ENCODE measurements around the gene LGALS7. TPM values are rescaled to one million over a fixed set of nuclear protein-coding genes. Genes with fewer than 3 reads are reported as not detected.

LGALS7 gene
- total and polyA plus RNA-seq, 2 of the 8 experiments (the other 6 are each of a cell fraction or from before 2014, with no cell fraction given), result 0.32 TPM; not detected in 1

DNA sequence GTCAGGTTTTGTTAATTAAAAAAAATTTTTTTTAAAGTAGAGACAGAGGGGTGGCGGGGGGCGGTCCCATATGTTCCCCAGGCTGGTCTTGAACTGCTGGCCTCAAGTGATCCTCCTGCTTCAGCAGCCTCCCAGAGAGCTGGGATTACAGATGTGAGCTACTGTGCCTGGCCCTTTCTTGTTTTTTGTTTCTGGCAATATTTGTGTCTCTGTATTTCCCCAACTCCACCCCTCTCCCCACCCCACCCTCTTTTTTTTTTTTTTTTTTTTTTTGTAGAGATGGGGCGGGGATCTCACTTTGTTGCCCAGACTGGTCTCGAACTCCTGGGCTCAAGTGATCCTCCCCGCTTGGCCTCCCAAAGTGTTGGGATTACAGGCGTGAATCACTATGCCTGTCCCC lies 28.4 kb downstream of the LGALS7 start:
- no peaks in the 10 kb centered on the region for H3K23me2 ChIP-seq (ENCODE audit: low read depth, low read length)
- DNase-seq (ENCODE audit: low read depth in 1 of 2, low spot score in 2 of 2), result no peak
- H2AK5ac ChIP-seq (ENCODE audit: low read depth, low read length), result no peak overlapping the region
- no peak overlapping the region for H2BK5ac ChIP-seq (ENCODE audit: low read depth, low read length)
- 91% methylated on average over 2 of the region's 6 CpGs; no CpG with 5 or more reads in 1 of the 2 experiments for WGBS, 2 experiments (ENCODE audit: extremely low coverage in 1 of 2, insufficient coverage in 1 of 2, insufficient read length in 1 of 2, insufficient replicate concordance in 2 of 2, low coverage in 1 of 2, low lambda C conversion rate in 2 of 2, missing lambda C conversion rate in 1 of 2)
- H3K9me3 ChIP-seq (ENCODE audit: insufficient read depth in 2 of 2, low read depth in 1 of 2, low read length in 1 of 2), result no peaks in the 10 kb centered on the region
- no peak overlapping the region for H3K4me2 ChIP-seq (ENCODE audit: insufficient read depth in 1 of 2, low read depth in 2 of 2, low read length in 2 of 2)
- ChIA-PET CTCF (ENCODE audit: partially characterized antibody) (interaction anchor here (0.8 to 1.6 kb wide), 2 partner anchors 25 to 125 kb away, joined by 3 to 4 read pairs; no protein-coding TSS in a partner anchor), POLR2A (ENCODE audit: partially characterized antibody) (interaction anchor here (0.9 to 1.6 kb wide), 6 partner anchors 63 to 107 kb away, joined by 3 to 5 read pairs (median 4); partner anchors contain the start of gene HNRNPL)
- H4K20me1 ChIP-seq (replicated peaks in 1 of 2; ENCODE audit: control insufficient read depth in 1 of 2, insufficient read depth in 2 of 2, low read length in 2 of 2), result no peaks in the 10 kb centered on the region
- H3K14ac ChIP-seq (ENCODE audit: insufficient read length), result no peak overlapping the region
- no peaks in the 10 kb centered on the region for H3K36me3 ChIP-seq (ENCODE audit: control insufficient read depth in 2 of 4, insufficient read depth in 4 of 4, low read length in 3 of 4)
- no peak overlapping the region for H3K56ac ChIP-seq (replicated peaks; ENCODE audit: insufficient read length, low read depth, low read length)
- H3K27me3 ChIP-seq (replicated peaks in 1 of 4; ENCODE audit: control insufficient read depth in 3 of 4, extremely low read depth in 1 of 4, insufficient read depth in 3 of 4, low read length in 3 of 4), result 0 out of 7 replicates have a peak, but pooled peaks cover 0 to 4% (median 0%) of the 10 kb centered on the region in 4 experiments
- no peak for FAIRE-seq
- H3K4me1 ChIP-seq (replicated peaks in 1 of 4; ENCODE audit: control insufficient read depth in 3 of 4, insufficient read depth in 4 of 4, low read length in 3 of 4), result no peaks in the 10 kb centered on the region; a peak in 1 of 7 replicates
- H3K79me2 ChIP-seq (ENCODE audit: control insufficient read depth in 1 of 2, insufficient read depth in 2 of 2, low read length in 2 of 2), result no peaks in the 10 kb centered on the region
- no peak overlapping the region for H3K9ac ChIP-seq (replicated peaks in 1 of 4; ENCODE audit: extremely low read depth in 1 of 4, low read depth in 3 of 4, low read length in 3 of 4)
- H3K27ac ChIP-seq (ENCODE audit: low read depth, low read length), result no peak overlapping the region
- H2BK12ac ChIP-seq (ENCODE audit: low read depth, low read length), result no peak overlapping the region
- no peak overlapping the region for H3K4ac ChIP-seq (replicated peaks; ENCODE audit: insufficient read length, low read depth, low read length)
- no peak overlapping the region for H2AFZ ChIP-seq (ENCODE audit: low read length)
- H2BK15ac ChIP-seq (ENCODE audit: low read length), result no peak overlapping the region
- no peak overlapping the region for H2BK20ac ChIP-seq (ENCODE audit: low read length)
- no peak overlapping the region for H4K5ac ChIP-seq (ENCODE audit: insufficient read length, low read depth, low read length)
- H3K18ac ChIP-seq (ENCODE audit: extremely low read depth, low read length), result no peak overlapping the region
- no peak overlapping the region for H4K91ac ChIP-seq (replicated peaks; ENCODE audit: insufficient read length, low read length)
- no peak for TF ChIP-seq CHD1 (IDR thresholded peaks at IDR 0.05; ENCODE audit: low read depth, low read length)
- no peaks in the 10 kb centered on the region for H3K79me1 ChIP-seq (ENCODE audit: low read depth, low read length)
- no peak overlapping the region for H2BK120ac ChIP-seq (replicated peaks; ENCODE audit: low read depth, low read length)
- no peak overlapping the region for H3K4me3 ChIP-seq (ENCODE audit: extremely low read depth in 1 of 4, insufficient read depth in 2 of 4, low read depth in 3 of 4, low read length in 4 of 4)
- no peak overlapping the region for H4K8ac ChIP-seq (ENCODE audit: extremely low read depth, insufficient read depth, low read length)
- no peak overlapping the region for H3K23ac ChIP-seq (ENCODE audit: insufficient read length)

All from H1 (cell line).